Effector memory CD4-positive, alpha-beta T cell (primary cell): ENCODE data around the gene ANTXR1.

Experiments
- DNase-seq, 3 donors: peaks; one replicate each; pipeline ENCODE4 v3.0.0-alpha.2; 2020
- H3K27ac ChIP-seq: 2 replicates; pipeline ENCODE4 v1.7.0; 2013; ENCODE audit warnings: mild to moderate bottlenecking, low read length, moderate library complexity; ENCODE audit not compliant: insufficient read depth, poor library complexity, severe bottlenecking
- H3K27me3 ChIP-seq: replicated peaks from 2 replicates; pipeline ENCODE4 v1.7.0; 2013; ENCODE audit warnings: mild to moderate bottlenecking, low read length; ENCODE audit not compliant: insufficient read depth, control insufficient read depth, poor library complexity, severe bottlenecking
- H3K36me3 ChIP-seq: 2 replicates; pipeline ENCODE4 v1.7.0; 2013; ENCODE audit warnings: mild to moderate bottlenecking, low read length, moderate library complexity; ENCODE audit not compliant: control insufficient read depth, insufficient read depth
- H3K4me1 ChIP-seq: 2 replicates; pipeline ENCODE4 v1.7.0; 2013; ENCODE audit warnings: low read length, mild to moderate bottlenecking; ENCODE audit not compliant: control insufficient read depth, insufficient read depth, poor library complexity, severe bottlenecking
- H3K4me3 ChIP-seq: 2 replicates; pipeline ENCODE4 v1.7.0; 2013; ENCODE audit warnings: low read length, low read depth, mild to moderate bottlenecking; ENCODE audit not compliant: insufficient read depth, poor library complexity, severe bottlenecking
- H3K9me3 ChIP-seq: 2 replicates; pipeline ENCODE4 v1.7.0; 2013; ENCODE audit warnings: mild to moderate bottlenecking, low read length, moderate library complexity; ENCODE audit not compliant: control insufficient read depth

ANTXR1 gene

GRCh38 chr2:69200107-69200520 is 187.1 kb downstream of the ANTXR1 start:
- Histone ChIP-seq H3K4me3 (no peak overlapping the region), H3K27ac (no peak overlapping the region), H3K36me3 (no peaks in the 10 kb centered on the region), H3K27me3 (peaks cover 6% of the 10 kb centered on the region), H3K4me1 (no peaks in the 10 kb centered on the region), H3K9me3 (no peaks in the 10 kb centered on the region)
- no peak for DNase-seq

GRCh38 chr2:69201259-69201658 is 188.3 kb downstream of the ANTXR1 start:
- DNase-seq: no peak
- no peaks in the 10 kb centered on the region for H3K9me3 ChIP-seq
- H3K36me3 ChIP-seq: no peaks in the 10 kb centered on the region
- H3K27me3 ChIP-seq: peaks cover 6% of the 10 kb centered on the region
- no peaks in the 10 kb centered on the region for H3K4me1 ChIP-seq
- H3K4me3 ChIP-seq: no peak overlapping the region
- no peak overlapping the region for H3K27ac ChIP-seq

GRCh38 chr2:69202327-69202726 is 189.3 kb downstream of the ANTXR1 start:
- DNase-seq: no peak
- Histone ChIP-seq H3K4me1 (no peaks in the 10 kb centered on the region), H3K27me3 (peaks cover 6% of the 10 kb centered on the region), H3K36me3 (no peaks in the 10 kb centered on the region), H3K4me3 (no peak overlapping the region), H3K27ac (no peak overlapping the region), H3K9me3 (no peaks in the 10 kb centered on the region)

DNA sequence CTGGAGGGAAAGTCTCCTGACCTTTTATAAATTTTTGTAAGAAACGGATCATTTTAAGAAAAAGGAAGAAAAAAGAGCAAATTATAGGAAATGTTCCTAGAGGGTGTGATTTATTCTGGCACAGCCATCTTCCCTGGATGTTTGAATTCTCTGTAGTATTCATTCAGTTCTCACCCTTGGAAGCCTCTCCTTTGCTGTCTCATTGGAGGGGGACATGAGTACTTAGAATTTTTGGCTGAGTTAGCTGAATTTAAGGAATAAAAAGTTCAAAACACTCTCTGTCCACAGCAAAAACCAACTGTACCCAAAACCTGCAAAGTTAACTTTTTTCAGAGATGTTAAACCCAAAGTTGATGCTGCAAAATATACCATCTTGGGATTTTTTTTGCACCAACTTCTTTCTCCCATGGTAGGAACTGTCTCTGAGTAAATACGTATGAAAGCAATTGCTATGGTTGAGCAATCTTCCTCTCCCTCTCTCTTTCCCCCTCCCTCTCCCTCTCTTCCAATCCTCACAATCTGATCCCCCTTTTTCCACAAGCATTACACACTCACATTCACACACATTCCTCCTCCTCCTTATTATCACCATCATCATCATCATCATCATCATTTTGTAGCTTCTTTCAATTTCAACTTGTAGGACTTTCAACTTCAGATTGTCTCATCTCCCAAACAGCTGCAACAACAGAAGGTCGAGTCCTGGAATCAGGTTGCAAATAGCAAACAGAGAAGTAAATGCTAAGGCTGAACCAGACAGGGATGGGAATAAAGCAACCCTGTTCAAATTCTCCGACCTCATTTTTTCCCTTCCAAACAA is 190.4 kb downstream of the ANTXR1 start:
- peaks cover 6% of the 10 kb centered on the region for H3K27me3 ChIP-seq

DNA sequence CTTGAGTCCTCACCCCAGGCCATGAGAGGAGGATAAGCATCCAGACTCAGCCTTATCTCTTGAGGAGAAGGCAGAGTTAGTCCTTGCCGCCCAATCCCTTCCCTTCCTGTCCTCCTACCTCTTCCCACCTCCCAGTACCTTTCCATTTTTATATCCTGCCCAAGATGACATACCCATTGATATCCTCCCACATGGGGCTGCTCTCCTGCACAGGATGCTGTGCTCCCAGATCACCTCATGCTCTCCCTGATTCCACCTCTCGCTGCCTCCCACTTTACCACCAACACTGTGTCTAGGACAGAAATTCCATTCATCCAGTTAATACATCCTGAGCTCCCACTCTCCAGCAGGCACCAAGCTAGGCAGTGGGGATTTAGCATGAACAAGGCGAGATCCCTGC is 191.7 kb downstream of the ANTXR1 start:
- Histone ChIP-seq H3K27me3 (peaks cover 6% of the 10 kb centered on the region), H3K4me3 (no peak overlapping the region), H3K27ac (no peak overlapping the region), H3K9me3 (no peaks in the 10 kb centered on the region), H3K4me1 (no peaks in the 10 kb centered on the region), H3K36me3 (no peaks in the 10 kb centered on the region)
- DNase-seq: no peak

More for the DNA sequence above, 190.4 kb downstream of the ANTXR1 start:
- Histone ChIP-seq H3K36me3 (no peaks in the 10 kb centered on the region), H3K4me1 (no peaks in the 10 kb centered on the region), H3K9me3 (no peaks in the 10 kb centered on the region), H3K4me3 (no peak overlapping the region), H3K27ac (no peak overlapping the region)
- DNase-seq: no peak

GRCh38 chr2:69205076-69205475 is 192.1 kb downstream of the ANTXR1 start:
- Histone ChIP-seq H3K27me3 (peaks cover 6% of the 10 kb centered on the region), H3K36me3 (no peaks in the 10 kb centered on the region), H3K4me1 (no peaks in the 10 kb centered on the region), H3K27ac (no peak overlapping the region), H3K4me3 (no peak overlapping the region), H3K9me3 (no peaks in the 10 kb centered on the region)
- DNase-seq: no peak

DNA sequence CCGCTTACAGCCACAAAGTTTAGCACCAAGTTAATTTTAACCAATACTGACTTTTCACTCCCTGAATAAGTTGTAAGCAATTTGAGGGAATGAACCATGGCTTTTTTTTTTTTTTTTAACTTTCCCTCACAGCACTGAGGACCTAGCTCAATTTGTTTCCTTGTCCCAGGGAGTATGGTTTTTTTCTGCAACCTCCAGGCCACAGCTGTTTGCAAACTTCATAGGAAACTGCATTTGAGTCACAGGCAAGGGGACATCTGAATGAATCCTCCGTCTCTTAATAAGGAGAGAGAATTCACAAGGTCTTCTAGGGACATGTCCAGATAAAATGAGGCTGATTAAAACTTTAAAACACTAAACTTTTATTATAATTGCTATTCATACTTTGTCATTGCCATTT is 192.5 kb downstream of the ANTXR1 start:
- Histone ChIP-seq H3K27me3 (peaks cover 6% of the 10 kb centered on the region), H3K36me3 (no peaks in the 10 kb centered on the region), H3K4me3 (no peak overlapping the region), H3K27ac (no peak overlapping the region), H3K9me3 (no peaks in the 10 kb centered on the region), H3K4me1 (no peaks in the 10 kb centered on the region)
- DNase-seq: no peak

DNA sequence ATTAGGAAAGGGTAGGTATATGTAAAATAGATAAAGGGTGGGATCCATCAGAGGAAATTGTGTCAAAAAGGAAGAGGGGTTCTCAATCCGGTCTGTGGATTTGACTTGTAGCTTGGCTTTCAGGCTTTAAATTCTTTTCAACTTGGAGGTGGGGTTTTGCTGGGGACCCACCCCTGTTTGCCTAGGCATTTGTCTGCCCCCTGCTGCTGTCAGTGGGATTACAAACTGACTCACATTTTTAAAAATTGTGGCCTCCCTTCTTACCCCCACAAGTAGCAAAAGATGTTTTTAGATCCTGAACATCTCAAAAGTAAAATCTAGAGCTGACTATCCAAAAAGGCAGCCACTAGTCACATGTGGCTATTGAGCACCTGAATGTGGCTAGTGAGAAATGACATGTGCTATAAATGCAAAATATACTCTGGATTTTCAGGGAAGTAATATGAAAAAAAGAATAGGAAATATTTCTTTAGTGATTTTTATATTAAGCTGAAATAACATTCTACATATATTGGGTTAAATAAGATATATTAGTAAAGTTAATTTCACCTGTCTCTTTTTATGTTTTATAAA is 195.1 kb downstream of the ANTXR1 start:
- DNase-seq: no peak
- H3K4me1 ChIP-seq: no peaks in the 10 kb centered on the region
- no peak overlapping the region for H3K27ac ChIP-seq
- no peaks in the 10 kb centered on the region for H3K36me3 ChIP-seq
- H3K4me3 ChIP-seq: no peak overlapping the region
- H3K27me3 ChIP-seq: peaks cover 6% of the 10 kb centered on the region
- no peaks in the 10 kb centered on the region for H3K9me3 ChIP-seq

DNA sequence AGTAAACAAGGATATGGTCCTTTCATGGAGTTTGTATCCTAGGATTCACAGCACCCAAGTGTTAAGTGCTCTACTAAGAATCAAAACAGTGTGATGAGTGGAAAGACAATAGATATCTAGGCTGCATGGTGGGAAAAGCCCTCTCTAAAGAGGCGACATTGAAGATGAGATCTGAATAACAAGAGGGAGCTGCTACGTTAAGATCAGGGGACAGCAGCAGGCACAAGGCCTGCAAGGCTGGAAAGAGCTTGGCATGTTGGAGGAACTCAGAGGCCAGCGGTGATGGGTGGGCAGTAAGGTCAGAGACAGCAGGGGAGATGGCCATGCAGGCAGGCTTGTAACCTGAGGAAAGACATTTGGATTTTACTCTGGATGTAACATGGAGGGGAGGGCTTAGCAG is 196.5 kb downstream of the ANTXR1 start:
- Histone ChIP-seq H3K4me3 (no peak overlapping the region), H3K27me3 (no peaks in the 10 kb centered on the region), H3K27ac (no peak overlapping the region), H3K9me3 (no peaks in the 10 kb centered on the region), H3K36me3 (no peaks in the 10 kb centered on the region), H3K4me1 (no peaks in the 10 kb centered on the region)
- no peak for DNase-seq

DNA sequence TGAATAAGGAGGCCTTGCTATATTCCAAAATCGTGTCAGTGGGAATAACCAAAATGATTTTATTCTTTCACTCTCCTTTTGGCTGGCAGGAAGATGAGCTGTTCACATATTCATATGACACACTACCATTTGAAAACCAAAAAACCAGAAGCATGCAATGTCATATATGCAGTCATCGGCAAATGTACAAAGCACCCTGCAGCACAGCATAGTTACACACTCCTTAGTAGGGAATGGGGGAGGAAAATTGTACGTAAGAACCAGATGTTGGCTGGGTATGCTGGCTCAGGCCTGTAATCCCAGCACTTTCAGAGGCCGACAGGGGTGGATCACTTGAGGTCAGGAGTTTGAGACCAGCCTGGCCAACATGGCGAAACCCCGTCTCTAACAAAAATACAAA is 197.4 kb downstream of the ANTXR1 start:
- H3K9me3 ChIP-seq: no peaks in the 10 kb centered on the region
- H3K36me3 ChIP-seq: no peaks in the 10 kb centered on the region
- DNase-seq: no peak
- H3K27ac ChIP-seq: no peak overlapping the region
- H3K27me3 ChIP-seq: no peaks in the 10 kb centered on the region
- H3K4me3 ChIP-seq: no peak overlapping the region
- H3K4me1 ChIP-seq: no peaks in the 10 kb centered on the region
